HEK293T (cell line): ENCODE results near the gene P3H2.

ENCODE experiments used
- ARNT ChIP-seq: fragments of 450-650 bp; IDR thresholded peaks from 2 replicates; pipeline ENCODE4 v1.6.1; 2017; ENCODE audit warnings: mild to moderate bottlenecking
- BHLHE40 ChIP-seq: fragments of 450-650 bp; IDR thresholded peaks from 2 replicates; pipeline ENCODE4 v1.6.1; 2016; ENCODE audit warnings: mild to moderate bottlenecking, moderate library complexity, borderline replicate concordance
- CTBP1 ChIP-seq: fragments of 450-650 bp; IDR thresholded peaks from 2 replicates; pipeline ENCODE4 v1.6.1; 2016; ENCODE audit warnings: borderline replicate concordance
- FOXA1 ChIP-seq: fragments of 450-650 bp; IDR thresholded peaks from 2 replicates; pipeline ENCODE4 v1.6.1; 2016; ENCODE audit warnings: mild to moderate bottlenecking
- FOXK2 ChIP-seq: fragments of 450-650 bp; IDR thresholded peaks from 2 replicates; pipeline ENCODE4 v1.6.1; 2016; ENCODE audit warnings: mild to moderate bottlenecking
- FOXM1 ChIP-seq: fragments of 450-650 bp; IDR thresholded peaks from 2 replicates; pipeline ENCODE4 v1.6.1; 2017; ENCODE audit warnings: mild to moderate bottlenecking, borderline replicate concordance
- HDGF ChIP-seq: fragments of 450-650 bp; IDR thresholded peaks from 2 replicates; pipeline ENCODE4 v1.6.1; 2017; ENCODE audit warnings: antibody characterized with exemption, borderline replicate concordance
- LEF1 ChIP-seq: fragments of 450-650 bp; IDR thresholded peaks from 2 replicates; pipeline ENCODE4 v1.6.1; 2017; ENCODE audit warnings: mild to moderate bottlenecking, borderline replicate concordance
- NFRKB ChIP-seq: fragments of 450-650 bp; IDR thresholded peaks from 2 replicates; pipeline ENCODE4 v1.6.1; 2016; ENCODE audit warnings: mild to moderate bottlenecking, moderate library complexity
- SUZ12 ChIP-seq: fragments of 450-650 bp; IDR thresholded peaks from 2 replicates; pipeline ENCODE4 v1.6.1; 2016; ENCODE audit warnings: mild to moderate bottlenecking
- ZNF384 ChIP-seq: fragments of 450-650 bp; IDR thresholded peaks from 2 replicates; pipeline ENCODE4 v1.6.1; 2016
- TF ChIP-seq, protein P1 (sequence below): fragments of 450-650 bp; IDR thresholded peaks from 2 replicates; pipeline ENCODE4 v1.6.1; 2016

DNA sequence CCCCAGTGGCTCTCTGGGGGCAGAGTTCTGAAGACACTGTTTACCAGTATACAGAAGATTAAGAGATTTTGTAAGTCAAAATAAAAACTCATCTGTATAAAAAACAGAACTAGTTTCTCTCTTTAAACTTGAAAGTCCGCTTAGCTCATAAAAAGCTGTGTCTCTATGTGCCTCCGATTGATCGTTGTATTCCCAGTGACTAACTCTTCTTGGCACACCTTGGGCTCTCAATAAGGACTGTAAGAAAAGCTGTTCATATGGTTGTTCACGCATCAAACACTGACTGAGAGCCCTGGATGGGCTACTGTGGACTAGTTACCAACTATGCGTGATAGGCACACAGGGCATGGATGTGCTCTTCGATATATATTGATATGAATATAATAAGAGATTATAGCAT, 107.9 kb downstream of the P3H2 start:
- no peak for TF ChIP-seq FOXA1
- TF ChIP-seq FOXK2: no peak
- no peak for TF ChIP-seq CTBP1
- no peak for TF ChIP-seq BHLHE40
- TF ChIP-seq, protein P1, sequence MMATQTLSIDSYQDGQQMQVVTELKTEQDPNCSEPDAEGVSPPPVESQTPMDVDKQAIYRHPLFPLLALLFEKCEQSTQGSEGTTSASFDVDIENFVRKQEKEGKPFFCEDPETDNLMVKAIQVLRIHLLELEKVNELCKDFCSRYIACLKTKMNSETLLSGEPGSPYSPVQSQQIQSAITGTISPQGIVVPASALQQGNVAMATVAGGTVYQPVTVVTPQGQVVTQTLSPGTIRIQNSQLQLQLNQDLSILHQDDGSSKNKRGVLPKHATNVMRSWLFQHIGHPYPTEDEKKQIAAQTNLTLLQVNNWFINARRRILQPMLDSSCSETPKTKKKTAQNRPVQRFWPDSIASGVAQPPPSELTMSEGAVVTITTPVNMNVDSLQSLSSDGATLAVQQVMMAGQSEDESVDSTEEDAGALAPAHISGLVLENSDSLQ: no peak
- TF ChIP-seq ARNT: no peak
- TF ChIP-seq HDGF: no peak
- TF ChIP-seq FOXM1: no peak
- no peak for TF ChIP-seq SUZ12
- TF ChIP-seq LEF1: no peak
- no peak for TF ChIP-seq ZNF384
- TF ChIP-seq NFRKB: no peak
